K562 (cell line): ENCODE data around the gene MRAP2. TPM values are rescaled to one million over a fixed set of nuclear protein-coding genes. Genes with fewer than 3 reads are reported as not detected.

Experiments
- ATAC-seq: fragments of 200-7000 bp; cut with Tn5 transposase; 3 replicates; pipeline ENCODE4 v1.9.1; 2020; ENCODE audit warnings: moderate library complexity
- BruUV-seq: library from RNA; stranded (reverse); fragments of 400-500 nt; replicated peaks from 2 replicates; lab custom pipeline; 2021; lab: Mats Ljungman, UMichigan
- CTCF ChIA-PET: fragments of 300-600 bp; formaldehyde crosslinking; extraction: SDS; loops from one replicate; lab custom pipeline; 2021; ENCODE audit warnings: low intra/inter-chr PET ratio; lab: Yijun Ruan, JAX
- POLR2A ChIA-PET: fragments of 300-600, 350-650 bp; sonication (Branson Sonifier 250); formaldehyde crosslinking; extraction: SDS; loops from one replicate; lab custom pipeline; 2021; ENCODE audit warnings: antibody characterized with exemption, inconsistent platforms; lab: Yijun Ruan, JAX
- DNase-seq, 4 experiments: peaks; one replicate each; pipeline versions ENCODE4 v3.0.0 to v3.0.0-alpha.2; 2011 to 2018; ENCODE audit warnings: low spot score in 3 of 4, mixed read lengths in 3 of 4; ENCODE audit errors: extremely low read depth in 1 of 4
- FAIRE-seq: peaks from 2 replicates; lab custom pipeline; 2011; peaks lifted over from hg19 to GRCh38; lab: Jason Lieb, UNC
- H2AFZ ChIP-seq: 2 replicates; pipeline ENCODE4 v1.6.0; 2011; ENCODE audit warnings: low read depth, low read length, control low read depth, inconsistent platforms
- H3K27ac ChIP-seq: fragments of 200-600 bp; 3 replicates; pipeline ENCODE4 v1.8.0; 2011; ENCODE audit warnings: low read depth, mild to moderate bottlenecking, control low read depth, inconsistent platforms, low read length, moderate library complexity, mixed read lengths; ENCODE audit errors: extremely low read depth
- H3K27me3 ChIP-seq, 2 experiments: fragments of 300-600 bp in 1 of 2; 2 replicates in 1 of 2; 3 replicates in 1 of 2; pipeline versions ENCODE4 v1.6.0 to v1.8.0; 2011; ENCODE audit warnings: inconsistent platforms in 2 of 2, low read length in 2 of 2, mild to moderate bottlenecking in 1 of 2, mixed read lengths in 1 of 2, moderate library complexity in 1 of 2; ENCODE audit not compliant: control insufficient read depth in 2 of 2, insufficient read depth in 2 of 2
- H3K36me3 ChIP-seq: fragments of 300-600 bp; 3 replicates; pipeline ENCODE4 v1.8.0; 2011; ENCODE audit warnings: mild to moderate bottlenecking, low read length, inconsistent platforms; ENCODE audit not compliant: control insufficient read depth, insufficient read depth
- H3K4me1 ChIP-seq, 2 experiments: fragments of 200-600 bp in 1 of 2; replicated peaks in 1 of 2; 2 replicates in 1 of 2; 3 replicates in 1 of 2; pipeline versions ENCODE4 v1.5.1 to v1.8.0; 2011; ENCODE audit warnings: inconsistent platforms in 2 of 2, low read length in 2 of 2, mild to moderate bottlenecking in 1 of 2, mixed read lengths in 1 of 2, moderate library complexity in 1 of 2; ENCODE audit not compliant: control insufficient read depth in 2 of 2, insufficient read depth in 2 of 2
- H3K4me2 ChIP-seq: 2 replicates; pipeline ENCODE4 v1.6.1; 2011; ENCODE audit warnings: low read length, control low read depth, inconsistent platforms, mixed read lengths; ENCODE audit not compliant: insufficient read depth
- H3K4me3 ChIP-seq: fragments of 200-600 bp; sonication (generic), shearing (Covaris generic); 2 replicates; pipeline ENCODE4 v1.5.1; 2016; ENCODE audit warnings: control low read depth, inconsistent platforms
- H3K79me2 ChIP-seq: fragments of 200-600 bp; 3 replicates; pipeline ENCODE4 v1.8.0; 2011; ENCODE audit warnings: low read length, inconsistent platforms; ENCODE audit not compliant: control insufficient read depth, insufficient read depth
- H3K9ac ChIP-seq, 2 experiments: 2 replicates each; pipeline versions ENCODE4 v1.6.0 to v1.6.1; 2011; ENCODE audit warnings: low read depth in 2 of 2, low read length in 2 of 2, control low read depth in 1 of 2, inconsistent platforms in 1 of 2, mild to moderate bottlenecking in 1 of 2, mixed read lengths in 1 of 2; ENCODE audit not compliant: insufficient read depth in 1 of 2
- H3K9me1 ChIP-seq: one replicate; pipeline ENCODE4 v1.6.0; 2011; ENCODE audit warnings: inconsistent platforms, mild to moderate bottlenecking, low read length, moderate library complexity; ENCODE audit not compliant: control insufficient read depth, insufficient read depth
- H3K9me3 ChIP-seq: replicated peaks from 2 replicates; pipeline ENCODE4 v1.5.1; 2011; ENCODE audit warnings: low read depth, low read length, inconsistent platforms; ENCODE audit not compliant: control insufficient read depth, insufficient read depth
- H4K20me1 ChIP-seq: replicated peaks from 2 replicates; pipeline ENCODE4 v1.6.1; 2011; ENCODE audit warnings: low read length, inconsistent platforms, mixed read lengths; ENCODE audit not compliant: control insufficient read depth, insufficient read depth
- CBFA2T2 ChIP-seq: fragments of 450-650 bp; conservative IDR thresholded peaks from 2 replicates; pipeline ENCODE4 v1.6.1; 2017; ENCODE audit warnings: mild to moderate bottlenecking
- CBX3 ChIP-seq, 2 experiments: IDR thresholded peaks; 1 replicate in 1 of 2; 2 replicates in 1 of 2; pipeline ENCODE4 v1.6.1; 2012; ENCODE audit warnings: inconsistent platforms in 2 of 2, low read length in 2 of 2, borderline replicate concordance in 1 of 2, control low read depth in 1 of 2
- CBX5 ChIP-seq: IDR thresholded peaks from 2 replicates; pipeline ENCODE4 v1.6.1; 2014; ENCODE audit warnings: low read depth, borderline replicate concordance
- GABPA ChIP-seq: fragments of 200-800 bp; sonication (Bioruptor generic); conservative IDR thresholded peaks from 2 replicates; pipeline ENCODE4 v1.6.1; 2016; ENCODE audit warnings: low read depth, missing genetic modification characterization, missing compliant biosample characterization
- GTF2E2 ChIP-seq: fragments of 200-800 bp; sonication (Bioruptor generic); IDR thresholded peaks from 2 replicates; pipeline ENCODE4 v1.6.1; 2016; ENCODE audit warnings: missing genetic modification characterization, missing compliant biosample characterization
- HMG20A ChIP-seq: fragments of 450-650 bp; formaldehyde crosslinking; conservative IDR thresholded peaks from 2 replicates; pipeline ENCODE4 v1.4.0; 2020; ENCODE audit warnings: mild to moderate bottlenecking, mixed read lengths
- HNRNPK ChIP-seq: fragments of 200-400 bp; formaldehyde crosslinking; IDR thresholded peaks from one replicate; pipeline ENCODE4 v1.6.1; 2018; ENCODE audit warnings: mild to moderate bottlenecking, low read depth, low read length; ENCODE audit not compliant: poor library complexity, severe bottlenecking
- KLF13 ChIP-seq: fragments of 450-650 bp; IDR thresholded peaks from 2 replicates; pipeline ENCODE4 v1.6.1; 2016; ENCODE audit warnings: missing genetic modification characterization, low read depth, mild to moderate bottlenecking, missing compliant biosample characterization, moderate library complexity, borderline replicate concordance
- MTA3 ChIP-seq: fragments of 450-650 bp; formaldehyde crosslinking; IDR thresholded peaks from 2 replicates; pipeline ENCODE4 v1.6.1; 2017; ENCODE audit warnings: mild to moderate bottlenecking, borderline replicate concordance
- MTF1 ChIP-seq: fragments of 250-450 bp; sonication (Bioruptor Pico); IDR thresholded peaks from 2 replicates; pipeline ENCODE4 v1.9.0; 2021; ENCODE audit warnings: moderate library complexity, mild to moderate bottlenecking, inconsistent platforms, borderline replicate concordance
- NELFE ChIP-seq: IDR thresholded peaks from 2 replicates; pipeline ENCODE4 v1.6.1; 2011; ENCODE audit warnings: mild to moderate bottlenecking; ENCODE audit not compliant: insufficient read depth, insufficient read length
- NFIX ChIP-seq: fragments of 250-450 bp; sonication (Bioruptor Pico); IDR thresholded peaks from 2 replicates; pipeline ENCODE4 v1.4.0; 2020; ENCODE audit warnings: low read depth, mild to moderate bottlenecking, moderate library complexity
- POLR3G ChIP-seq: IDR thresholded peaks from 2 replicates; pipeline ENCODE4 v1.6.1; 2011; ENCODE audit not compliant: insufficient read length, insufficient replicate concordance; ENCODE audit errors: extremely low read depth
- RBM39 ChIP-seq: fragments of 200-400 bp; formaldehyde crosslinking; optimal IDR thresholded peaks from 2 replicates; pipeline ENCODE3; 2018; ENCODE audit warnings: low read depth, low read length
- TAF7 ChIP-seq: fragments of 450-650 bp; IDR thresholded peaks from 2 replicates; pipeline ENCODE4 v1.6.1; 2016; ENCODE audit warnings: missing genetic modification characterization, missing compliant biosample characterization
- TBP ChIP-seq: optimal IDR thresholded peaks from 2 replicates; pipeline ENCODE3; 2011; ENCODE audit warnings: low read depth, low read length, improper control_type of control experiment
- TEAD4 ChIP-seq, 2 experiments: sonication (generic) in 1 of 2; formaldehyde crosslinking in 1 of 2; IDR thresholded peaks; 2 replicates each; pipeline versions ENCODE4 v1.6.1 to v1.8.0; 2012 to 2022; ENCODE audit warnings: borderline replicate concordance in 1 of 2, inconsistent platforms in 1 of 2, low read length in 1 of 2, mild to moderate bottlenecking in 1 of 2, missing genetic modification reagents in 1 of 2
- TFAM ChIP-seq: fragments of 250-450 bp; sonication (Bioruptor Pico); conservative IDR thresholded peaks from 2 replicates; pipeline ENCODE4 v1.5.0; 2021; ENCODE audit warnings: mild to moderate bottlenecking, moderate library complexity
- ZNF586 ChIP-seq: fragments of 450-650 bp; formaldehyde crosslinking; conservative IDR thresholded peaks from 2 replicates; pipeline ENCODE4 v1.4.0; 2020; ENCODE audit warnings: mild to moderate bottlenecking, moderate library complexity
- ZNF830 ChIP-seq: fragments of 250-450 bp; sonication (Bioruptor Pico); IDR thresholded peaks from 2 replicates; pipeline ENCODE4 v1.5.0; 2021; ENCODE audit warnings: mild to moderate bottlenecking
- WGBS: fragments of 100-300 bp; shearing (Covaris generic); methylation state at CpG from one replicate; pipeline ENCODE4 v1.1.6; 2016; ENCODE audit warnings: low coverage, mixed read lengths; ENCODE audit not compliant: insufficient coverage; ENCODE audit errors: missing lambda C conversion rate; 5-methylcytosine and 5-hydroxymethylcytosine counted together
- in situ Hi-C: fragments of 300-500 bp; cut with MboI; formaldehyde crosslinking; loops from 4 replicates; pipeline ENCODE4 v1.15.0; 2018; ENCODE audit warnings: inconsistent platforms, mixed read lengths
- intact Hi-C: fragments of 100-400 bp; cut with micrococcal nuclease; formaldehyde crosslinking; loops from 2 replicates; pipeline ENCODE4 v1.14.2; 2022
- polyA plus RNA-seq, 8 experiments: library from polyadenylated mRNA; depleted of rRNA in 4 of 8; stranded (reverse) in 5 of 8; unstranded in 3 of 8; fragments of >200 nt; fragmentation: Nextera tagmentation in 2 of 8; fragmentation: Illumina TruSeq in 1 of 8; extraction: Ambion mirVana in 2 of 8; extraction: Trizol in 1 of 8; gene quantifications; 2 replicates each; pipeline versions ENCODE4 v1.2.1 to v1.2.3, GENCODE V29; 2011 to 2014; ENCODE audit warnings: inconsistent platforms in 1 of 8, missing spikeins in 1 of 8
- total RNA-seq, 7 experiments: library from RNA; depleted of rRNA in 6 of 7; stranded (reverse); fragments of >200 nt in 6 of 7; fragmentation: Illumina TruSeq in 2 of 7; extraction: Trizol in 2 of 7; gene quantifications; 2 replicates each; pipeline versions ENCODE4 v1.2.1 to v1.2.3, GENCODE V29; 2011 to 2021; ENCODE audit warnings: low replicate concordance in 1 of 7
- TF ChIP-seq, protein P1 (sequence below): fragments of 450-650 bp; IDR thresholded peaks from one replicate; pipeline ENCODE4 v1.6.1; 2018; ENCODE audit warnings: mild to moderate bottlenecking, moderate library complexity; ENCODE audit not compliant: partially characterized antibody
- TF ChIP-seq, protein P2 (sequence below): conservative IDR thresholded peaks from 2 replicates; pipeline ENCODE4 v1.6.1; 2011; ENCODE audit warnings: low read depth, mild to moderate bottlenecking, low read length; ENCODE audit not compliant: control insufficient read depth

The MRAP2 gene
- total and polyA plus RNA-seq, 9 of the 15 experiments (the other 6 are each of a cell fraction or from before 2014, with no cell fraction given) = 5.9 to 38.9 (median 9.3) TPM

DNA sequence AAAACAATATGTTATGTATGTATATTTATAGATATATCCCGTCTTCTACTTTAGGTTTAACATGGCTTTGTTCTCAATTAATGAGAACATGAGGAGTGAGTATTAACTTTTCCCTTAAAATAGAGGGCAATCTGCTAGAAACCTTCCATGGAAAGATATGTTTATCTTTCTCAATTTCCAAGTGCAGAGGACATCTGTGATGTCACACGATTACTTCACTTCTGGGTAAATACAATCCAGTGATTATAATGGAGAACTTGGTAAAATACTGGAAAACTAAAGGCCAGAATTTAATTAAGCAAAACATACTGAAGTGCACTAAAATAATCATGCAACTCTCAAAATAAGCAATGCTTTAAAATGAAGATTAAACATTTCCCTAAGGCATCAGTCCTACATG, 11.9 kb upstream of the MRAP2 start (continued):
- TF ChIP-seq HNRNPK (no peak), TAF7 (no peak), GABPA (tag) (no peak), CBX5 (no peak), TBP (no peak), KLF13 (no peak), ZNF830 (CRISPR knock-in tag) (no peak), RBM39 (no peak), MTF1 (CRISPR knock-in tag) (no peak), CBFA2T2 (no peak), NELFE (no peak)
- TF ChIP-seq, protein P1, sequence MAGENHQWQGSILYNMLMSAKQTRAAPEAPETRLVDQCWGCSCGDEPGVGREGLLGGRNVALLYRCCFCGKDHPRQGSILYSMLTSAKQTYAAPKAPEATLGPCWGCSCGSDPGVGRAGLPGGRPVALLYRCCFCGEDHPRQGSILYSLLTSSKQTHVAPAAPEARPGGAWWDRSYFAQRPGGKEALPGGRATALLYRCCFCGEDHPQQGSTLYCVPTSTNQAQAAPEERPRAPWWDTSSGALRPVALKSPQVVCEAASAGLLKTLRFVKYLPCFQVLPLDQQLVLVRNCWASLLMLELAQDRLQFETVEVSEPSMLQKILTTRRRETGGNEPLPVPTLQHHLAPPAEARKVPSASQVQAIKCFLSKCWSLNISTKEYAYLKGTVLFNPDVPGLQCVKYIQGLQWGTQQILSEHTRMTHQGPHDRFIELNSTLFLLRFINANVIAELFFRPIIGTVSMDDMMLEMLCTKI = no peak

DNA sequence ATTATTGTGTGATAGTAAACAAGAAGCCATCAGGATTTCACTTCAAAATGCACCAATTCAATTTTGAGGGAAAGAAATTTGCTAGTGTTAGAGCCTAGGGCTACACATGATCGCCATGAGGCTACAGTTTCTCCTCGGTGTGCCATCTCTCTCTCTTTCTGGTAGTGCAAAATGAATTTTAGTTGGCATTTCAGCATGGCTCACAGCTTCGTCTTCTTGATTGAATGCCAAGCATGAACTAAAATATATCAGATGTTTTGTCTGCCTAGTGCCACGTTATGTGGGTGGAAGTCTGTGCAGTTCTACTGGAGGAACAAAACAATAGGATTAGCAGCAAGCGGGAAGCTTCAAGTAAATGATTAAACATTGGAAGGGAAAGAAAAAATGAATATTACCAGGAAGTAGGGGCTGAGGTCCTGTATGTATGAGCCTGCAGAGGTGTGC, 6.8 kb upstream of the MRAP2 start:
- no peaks in the 10 kb centered on the region for H3K27me3 ChIP-seq
- H3K4me3 ChIP-seq = no peak overlapping the region
- H3K9me1 ChIP-seq = no peaks in the 10 kb centered on the region
- H3K79me2 ChIP-seq = no peaks in the 10 kb centered on the region
- CTCF ChIA-PET = no interaction called here
- no peak overlapping the region for H3K4me2 ChIP-seq
- POLR2A ChIA-PET = no interaction called here
- peak overlapping the region; percentile 78 for H2AFZ ChIP-seq
- FAIRE-seq (no peak), ATAC-seq (no peak), DNase-seq (no peak)
- H3K4me1 ChIP-seq = no peaks in the 10 kb centered on the region; a peak in 1 of 5 replicates
- no peaks in the 10 kb centered on the region; the same call in 1 of the 2 replicates for H3K9me3 ChIP-seq
- H3K36me3 ChIP-seq = no peaks in the 10 kb centered on the region
- H3K9ac ChIP-seq = no peak overlapping the region
- BruUV-seq = no TSS peak
- no peak overlapping the region for H3K27ac ChIP-seq
- WGBS = 62% methylated on average over 5 of the region's 5 CpGs
- intact Hi-C loops (no loop called here), in situ Hi-C loops (no loop called here)
- no peaks in the 10 kb centered on the region for H4K20me1 ChIP-seq
- TF ChIP-seq MTA3 (no peak), NFIX (CRISPR knock-in tag) (no peak), CBX3 (IDR thresholded peaks at IDR 0.05; ENCODE audit: borderline replicate concordance in 1 of 2, low read length in 2 of 2) (no peak), ZNF586 (CRISPR knock-in tag) (no peak), HMG20A (no peak), TFAM (CRISPR knock-in tag) (no peak), TEAD4 (IDR thresholded peaks at IDR 0.05; ENCODE audit: low read length) (no peak), TEAD4 (CRISPR knock-in tag; IDR thresholded peaks at IDR 0.05; ENCODE audit: borderline replicate concordance) (no peak), POLR3G (no peak), GTF2E2 (no peak)
- TF ChIP-seq, protein P2, sequence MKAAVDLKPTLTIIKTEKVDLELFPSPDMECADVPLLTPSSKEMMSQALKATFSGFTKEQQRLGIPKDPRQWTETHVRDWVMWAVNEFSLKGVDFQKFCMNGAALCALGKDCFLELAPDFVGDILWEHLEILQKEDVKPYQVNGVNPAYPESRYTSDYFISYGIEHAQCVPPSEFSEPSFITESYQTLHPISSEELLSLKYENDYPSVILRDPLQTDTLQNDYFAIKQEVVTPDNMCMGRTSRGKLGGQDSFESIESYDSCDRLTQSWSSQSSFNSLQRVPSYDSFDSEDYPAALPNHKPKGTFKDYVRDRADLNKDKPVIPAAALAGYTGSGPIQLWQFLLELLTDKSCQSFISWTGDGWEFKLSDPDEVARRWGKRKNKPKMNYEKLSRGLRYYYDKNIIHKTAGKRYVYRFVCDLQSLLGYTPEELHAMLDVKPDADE = no peak
